H1 (cell line): Measurements from ENCODE around the gene CLCN5. TPM values are rescaled to one million over a fixed set of nuclear protein-coding genes. Genes with fewer than 3 reads are reported as not detected.

ENCODE experiments used
- EGR1 ChIP-seq: IDR thresholded peaks from 2 replicates; pipeline ENCODE4 v1.6.1; 2011; ENCODE audit warnings: low read depth, low read length, borderline replicate concordance
- POLR2A ChIP-seq, 2 experiments: IDR thresholded peaks; 1 replicate in 1 of 2; 2 replicates in 1 of 2; pipeline ENCODE4 v1.6.1; 2011; ENCODE audit warnings: low read depth in 2 of 2, low read length in 2 of 2, mild to moderate bottlenecking in 2 of 2; ENCODE audit errors: control extremely low read depth in 1 of 2
- SUZ12 ChIP-seq: fragments of 200-600 bp; sonication (generic); IDR thresholded peaks from 2 replicates; pipeline ENCODE4 v1.6.1; 2012; ENCODE audit warnings: mild to moderate bottlenecking, inconsistent platforms, low read length, moderate library complexity, mixed read lengths
- polyA plus RNA-seq, 7 experiments: library from polyadenylated mRNA; depleted of rRNA in 3 of 7; stranded (reverse) in 5 of 7; unstranded in 2 of 7; fragments of >200 nt in 5 of 7; fragments of 200-250 nt in 2 of 7; gene quantifications; 1 replicate in 5 of 7; 2 replicates in 1 of 7; 4 replicates in 1 of 7; pipeline versions ENCODE4 v1.2.1 to v1.2.3, GENCODE V29; 2011 to 2013; ENCODE audit warnings: missing spikeins in 2 of 7, mixed read lengths in 2 of 7
- total RNA-seq: library from RNA; stranded (reverse); fragmentation: NEBNext Ultra II Directional; extraction: Animal tissue kit (Norgen Biotek cat#: 25700); gene quantifications from 2 replicates; pipeline ENCODE4 v1.2.1, GENCODE V29; 2021
- TF ChIP-seq, protein P1 (sequence below): IDR thresholded peaks from 2 replicates; pipeline ENCODE4 v1.6.1; 2012; ENCODE audit warnings: inconsistent platforms
- TF ChIP-seq, protein P2 (sequence below): IDR thresholded peaks from 2 replicates; pipeline ENCODE4 v1.6.1; 2012; ENCODE audit warnings: low read length, inconsistent platforms

Gene CLCN5
- total and polyA plus RNA-seq, 2 of the 8 experiments (the other 6 are each of a cell fraction or from before 2014, with no cell fraction given), result 4.2 to 9.7 TPM

DNA sequence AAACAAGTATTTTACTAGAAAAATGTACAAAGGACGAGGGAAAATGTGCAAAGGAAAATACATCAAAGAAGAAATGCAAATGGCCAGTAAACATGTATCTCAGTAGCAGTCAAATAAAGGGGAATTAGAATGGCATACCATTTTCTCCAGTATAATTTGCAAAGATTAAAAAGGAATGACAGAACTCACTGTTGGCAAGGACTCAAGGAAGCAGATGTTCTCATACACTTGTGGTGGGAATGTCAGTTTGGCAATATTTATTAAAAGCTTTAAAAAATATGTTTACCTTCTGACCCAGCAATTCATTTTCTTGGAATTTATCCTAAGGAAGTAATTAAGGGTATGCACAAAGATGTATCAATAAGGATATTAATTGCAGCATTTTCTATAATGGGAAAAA, 7.6 kb downstream of the CLCN5 start (continued):
- TF ChIP-seq, protein P1, sequence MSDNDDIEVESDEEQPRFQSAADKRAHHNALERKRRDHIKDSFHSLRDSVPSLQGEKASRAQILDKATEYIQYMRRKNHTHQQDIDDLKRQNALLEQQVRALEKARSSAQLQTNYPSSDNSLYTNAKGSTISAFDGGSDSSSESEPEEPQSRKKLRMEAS, result no peak
- no peak for TF ChIP-seq EGR1
- TF ChIP-seq, protein P2, sequence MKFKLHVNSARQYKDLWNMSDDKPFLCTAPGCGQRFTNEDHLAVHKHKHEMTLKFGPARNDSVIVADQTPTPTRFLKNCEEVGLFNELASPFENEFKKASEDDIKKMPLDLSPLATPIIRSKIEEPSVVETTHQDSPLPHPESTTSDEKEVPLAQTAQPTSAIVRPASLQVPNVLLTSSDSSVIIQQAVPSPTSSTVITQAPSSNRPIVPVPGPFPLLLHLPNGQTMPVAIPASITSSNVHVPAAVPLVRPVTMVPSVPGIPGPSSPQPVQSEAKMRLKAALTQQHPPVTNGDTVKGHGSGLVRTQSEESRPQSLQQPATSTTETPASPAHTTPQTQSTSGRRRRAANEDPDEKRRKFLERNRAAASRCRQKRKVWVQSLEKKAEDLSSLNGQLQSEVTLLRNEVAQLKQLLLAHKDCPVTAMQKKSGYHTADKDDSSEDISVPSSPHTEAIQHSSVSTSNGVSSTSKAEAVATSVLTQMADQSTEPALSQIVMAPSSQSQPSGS, result no peak
- no peak for TF ChIP-seq POLR2A (IDR thresholded peaks at IDR 0.05; ENCODE audit: control extremely low read depth in 1 of 2, low read depth in 2 of 2, low read length in 2 of 2)
- TF ChIP-seq SUZ12, result no peak
